Measurements from ENCODE around the gene NOD2.

DNA sequence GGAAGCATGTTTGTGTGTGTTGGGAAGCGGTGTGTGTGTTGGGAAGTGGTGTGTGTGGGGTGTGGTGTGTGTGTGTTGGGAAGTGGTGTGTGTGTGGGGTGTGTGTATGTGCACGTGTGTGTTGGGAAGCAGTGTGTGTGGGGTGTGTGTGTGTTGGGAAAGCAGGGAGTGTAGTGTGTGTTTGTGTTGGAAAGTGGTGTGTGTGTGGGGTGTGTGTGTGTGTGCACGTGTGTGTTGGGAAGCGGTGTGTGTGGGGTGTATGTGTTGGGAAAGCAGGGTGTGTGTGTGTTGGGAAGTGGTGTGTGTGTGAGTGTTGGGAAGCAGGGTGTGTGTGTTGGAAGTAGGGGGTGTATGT, 785 bp upstream of the NOD2 start:
- TF ChIP-seq, protein P1, sequence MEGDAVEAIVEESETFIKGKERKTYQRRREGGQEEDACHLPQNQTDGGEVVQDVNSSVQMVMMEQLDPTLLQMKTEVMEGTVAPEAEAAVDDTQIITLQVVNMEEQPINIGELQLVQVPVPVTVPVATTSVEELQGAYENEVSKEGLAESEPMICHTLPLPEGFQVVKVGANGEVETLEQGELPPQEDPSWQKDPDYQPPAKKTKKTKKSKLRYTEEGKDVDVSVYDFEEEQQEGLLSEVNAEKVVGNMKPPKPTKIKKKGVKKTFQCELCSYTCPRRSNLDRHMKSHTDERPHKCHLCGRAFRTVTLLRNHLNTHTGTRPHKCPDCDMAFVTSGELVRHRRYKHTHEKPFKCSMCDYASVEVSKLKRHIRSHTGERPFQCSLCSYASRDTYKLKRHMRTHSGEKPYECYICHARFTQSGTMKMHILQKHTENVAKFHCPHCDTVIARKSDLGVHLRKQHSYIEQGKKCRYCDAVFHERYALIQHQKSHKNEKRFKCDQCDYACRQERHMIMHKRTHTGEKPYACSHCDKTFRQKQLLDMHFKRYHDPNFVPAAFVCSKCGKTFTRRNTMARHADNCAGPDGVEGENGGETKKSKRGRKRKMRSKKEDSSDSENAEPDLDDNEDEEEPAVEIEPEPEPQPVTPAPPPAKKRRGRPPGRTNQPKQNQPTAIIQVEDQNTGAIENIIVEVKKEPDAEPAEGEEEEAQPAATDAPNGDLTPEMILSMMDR (IDR thresholded peaks at IDR 0.05; ENCODE audit: insufficient read depth, low read depth, low read length) = no peak
- TF ChIP-seq EZH2 (IDR thresholded peaks at IDR 0.05; ENCODE audit: insufficient read depth, low read length) = no peak

Measured in astrocyte (in vitro differentiated cells and primary cell).